Stimulated activated naive CD4-positive, alpha-beta T cell (primary cell): ENCODE measurements around the gene AGMO.

Source experiments
- DNase-seq, 6 experiments: peaks; one replicate each; lab custom pipeline; 2025; lab: John Stamatoyannopoulos, UW

AGMO gene

GRCh38 chr7:15457990-15458955 lies 103.5 kb downstream of the AGMO start:
- DNase-seq: no peak

GRCh38 chr7:15452670-15453069 lies 109.1 kb downstream of the AGMO start:
- no peak for DNase-seq

DNA sequence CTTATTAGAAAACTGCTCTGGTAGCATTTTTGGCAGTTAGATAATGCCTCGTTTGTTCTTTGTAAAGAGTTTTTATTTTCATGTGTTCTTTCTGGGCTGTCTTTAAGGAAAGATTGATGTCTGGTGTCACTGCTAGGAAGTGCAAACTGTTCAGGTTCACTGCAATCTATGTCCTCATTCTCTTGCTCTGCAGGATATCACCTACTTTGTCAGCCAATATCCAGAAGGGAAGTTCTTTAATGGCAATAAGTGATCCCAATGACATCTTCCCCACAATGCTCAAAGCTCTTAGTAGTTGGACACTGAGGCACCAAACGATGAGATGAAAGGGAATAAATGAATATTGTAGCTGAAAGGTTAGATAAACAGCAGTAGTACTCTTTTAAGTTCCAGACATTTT lies 115.1 kb downstream of the AGMO start:
- DNase-seq: no peak

- no peak for DNase-seq
Observed at GRCh38 chr7:15446280-15446679, 115.5 kb downstream of the AGMO start.

GRCh38 chr7:15441915-15442314 lies 119.9 kb downstream of the AGMO start:
- no peak for DNase-seq

DNA sequence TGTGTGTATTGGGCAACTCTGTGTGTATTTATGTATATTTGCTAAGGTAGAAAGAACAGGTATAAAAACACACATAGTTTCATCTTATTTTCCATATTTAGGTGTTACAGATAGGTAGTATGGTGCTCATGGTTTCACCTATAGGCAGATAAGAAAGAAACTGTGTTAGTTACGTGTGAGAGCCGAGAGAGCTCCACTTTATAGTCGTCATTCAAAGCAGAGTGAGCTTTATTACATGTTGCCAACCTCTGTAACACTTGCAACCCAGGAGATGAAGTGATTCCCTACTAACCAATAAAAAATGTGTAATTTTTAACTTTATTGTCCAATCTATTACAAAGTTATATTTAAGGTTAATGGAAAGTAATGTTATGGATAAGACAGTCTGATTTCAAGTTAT lies 121.3 kb downstream of the AGMO start:
- no peak for DNase-seq

GRCh38 chr7:15439853-15440252 lies 122.0 kb downstream of the AGMO start:
- no peak for DNase-seq

DNA sequence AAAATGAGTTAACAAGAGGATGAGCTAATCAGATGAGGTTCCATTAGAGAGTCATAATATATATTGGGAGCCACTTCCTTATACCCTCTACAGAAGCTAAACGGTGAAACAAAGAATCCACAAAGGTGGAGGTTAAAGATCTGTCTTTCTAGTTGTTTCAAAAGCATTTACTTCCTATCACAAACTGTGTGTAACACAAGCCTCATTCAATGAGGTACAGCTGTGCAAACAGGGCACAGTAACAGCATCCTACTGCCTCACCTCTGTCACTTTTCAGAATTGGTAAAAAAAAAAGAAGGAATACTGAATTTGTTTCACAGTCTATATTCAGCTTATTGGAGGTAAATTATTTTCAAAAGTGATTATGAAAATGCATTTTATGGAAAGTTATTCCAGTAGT lies 128.7 kb downstream of the AGMO start:
- DNase-seq: no peak

DNA sequence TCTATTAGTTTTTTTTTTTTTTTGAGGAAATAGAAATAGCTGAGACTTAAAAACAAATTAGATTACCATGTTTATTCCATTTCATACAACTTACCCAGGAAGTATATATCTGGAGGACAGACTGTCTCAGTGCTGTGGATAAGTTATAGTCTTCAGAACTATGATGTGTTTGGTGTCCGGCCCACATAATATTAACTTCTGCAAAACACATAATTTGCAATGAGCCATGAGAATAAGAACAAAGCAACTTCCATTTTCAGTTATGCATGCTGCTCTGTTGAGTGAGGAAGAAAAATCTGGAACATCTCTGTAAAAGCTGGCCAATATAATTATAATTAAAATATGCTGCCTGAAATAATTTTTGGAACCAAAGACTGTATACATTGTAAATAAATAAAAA lies 130.9 kb downstream of the AGMO start:
- no peak for DNase-seq

GRCh38 chr7:15430191-15430590 lies 131.6 kb downstream of the AGMO start:
- DNase-seq: no peak

DNA sequence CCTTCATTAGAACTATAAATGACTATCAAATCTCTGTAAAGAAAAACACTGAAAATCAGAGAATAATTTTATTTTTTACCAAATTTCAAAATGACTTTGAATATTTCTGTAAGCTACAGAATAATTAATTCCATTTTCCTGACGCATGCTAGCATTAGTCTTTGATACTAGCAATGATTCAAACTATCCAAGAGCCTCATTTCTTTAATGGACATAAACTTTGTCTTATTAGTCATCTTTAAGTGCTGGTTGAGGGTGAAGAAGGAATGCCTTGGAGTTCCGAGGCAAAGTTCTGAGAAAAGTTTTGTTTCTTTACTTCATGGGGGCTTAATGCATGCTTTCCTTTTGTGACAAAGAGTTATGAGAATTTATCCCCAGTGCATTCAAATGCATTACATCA lies 137.3 kb downstream of the AGMO start:
- DNase-seq: no peak

GRCh38 chr7:15419596-15419995 lies 142.2 kb downstream of the AGMO start:
- no peak for DNase-seq

- no peak for DNase-seq
Observed at GRCh38 chr7:15418264-15418663, 143.6 kb downstream of the AGMO start.

DNA sequence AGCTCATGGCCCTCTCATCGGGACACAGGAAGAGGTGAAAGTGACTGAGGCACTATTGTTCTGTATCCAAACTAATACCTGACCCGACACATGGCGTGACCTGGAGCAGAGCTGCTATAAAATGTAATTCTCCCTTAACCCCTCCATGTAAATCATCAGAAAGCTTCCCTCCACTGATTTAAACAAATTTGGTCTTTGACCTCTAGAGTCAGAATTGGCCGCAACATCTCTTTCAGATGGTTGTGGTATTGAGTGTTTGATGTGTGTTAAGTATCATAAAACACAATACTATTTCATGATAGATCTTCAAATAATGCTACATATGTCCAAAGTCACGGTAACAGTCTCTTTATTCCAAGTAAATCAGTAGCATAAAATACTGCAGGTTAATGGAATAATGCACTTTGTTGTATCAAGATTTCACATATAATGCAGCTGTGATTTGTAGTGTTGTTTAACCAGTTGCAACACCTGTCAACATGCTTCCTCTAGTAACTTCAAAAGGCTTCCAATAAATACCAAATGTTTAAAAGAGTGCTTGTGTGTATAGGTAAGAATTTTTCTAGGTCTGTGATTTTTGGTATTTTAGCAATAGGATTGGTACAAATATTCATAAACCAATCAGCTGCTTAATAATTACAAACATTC lies 144.3 kb downstream of the AGMO start:
- no peak for DNase-seq

DNA sequence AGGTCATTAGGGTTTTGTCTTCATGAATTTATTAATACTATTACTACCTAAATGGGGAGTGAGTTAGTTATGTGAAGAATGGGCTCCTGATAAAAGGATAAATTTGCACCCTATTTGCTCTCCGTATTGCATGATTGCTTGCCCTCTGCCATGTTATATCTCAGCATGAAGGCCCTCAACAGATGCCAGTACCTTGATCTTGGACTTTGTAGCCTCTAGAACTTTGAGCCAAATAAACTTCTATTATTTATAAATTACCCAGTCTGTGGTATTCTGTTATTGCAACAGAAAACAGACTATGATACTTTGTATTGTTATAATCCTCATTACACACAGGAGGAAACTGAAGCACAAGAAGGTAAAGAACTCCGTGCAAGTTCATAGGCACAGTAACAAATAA lies 150.8 kb downstream of the AGMO start:
- no peak for DNase-seq

DNA sequence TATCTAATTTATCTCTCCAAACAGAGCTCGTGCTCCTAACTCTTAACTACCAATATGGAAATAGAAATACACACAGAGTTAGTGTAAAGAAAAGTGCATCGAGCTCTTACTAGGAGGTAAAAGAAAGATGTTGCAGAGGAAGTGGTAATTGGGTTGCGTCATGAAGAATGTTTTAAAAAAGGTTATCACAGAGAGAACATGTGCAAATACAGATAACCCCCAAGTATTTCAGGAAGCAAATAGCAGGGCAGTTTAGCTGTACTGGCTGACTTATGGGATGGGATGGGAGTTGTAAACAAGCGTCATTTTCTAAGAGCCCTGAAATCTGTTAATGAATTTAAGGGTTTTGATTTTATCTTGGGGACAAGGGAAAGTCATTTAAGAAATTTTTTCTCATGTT lies 153.9 kb downstream of the AGMO start:
- DNase-seq: no peak

- DNase-seq: no peak
Observed at GRCh38 chr7:15403751-15404150, 158.1 kb downstream of the AGMO start.

- no peak for DNase-seq
Observed at GRCh38 chr7:15403315-15403714, 158.5 kb downstream of the AGMO start.

GRCh38 chr7:15402436-15403136 lies 159.2 kb downstream of the AGMO start:
- no peak for DNase-seq

DNA sequence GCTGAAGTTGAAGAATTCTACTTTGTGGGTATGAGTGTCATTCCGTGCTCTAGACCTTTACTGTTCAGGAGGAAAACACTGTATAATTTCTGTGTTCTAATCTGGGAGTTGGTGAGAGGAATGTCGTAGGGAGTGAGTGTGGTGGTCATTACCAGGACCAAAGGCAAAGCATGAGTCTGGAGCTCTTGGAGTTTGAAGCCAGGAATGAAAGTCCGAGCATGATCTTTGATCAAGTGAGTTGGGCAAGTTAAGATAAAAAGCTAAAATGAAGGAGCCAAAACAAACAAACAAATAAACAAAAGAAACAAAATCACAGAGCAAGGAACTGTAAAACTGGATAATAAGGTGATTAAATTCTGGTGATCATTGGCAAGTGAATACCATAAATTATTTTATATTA lies 161.4 kb downstream of the AGMO start:
- DNase-seq: no peak

- DNase-seq: no peak
Observed at GRCh38 chr7:15399441-15399840, 162.4 kb downstream of the AGMO start.

- DNase-seq: no peak
Observed at GRCh38 chr7:15397922-15398760, 163.7 kb downstream of the AGMO start.
